Muscle layer of duodenum (tissue), 2 donors: ENCODE data around the gene VN1R4.
"Not testable (repeated sequence)": the region's sequence is repeated elsewhere in the genome, so short reads cannot be mapped to it uniquely, and the experiment has no call there.

Source experiments
- H3K27ac ChIP-seq: one replicate; pipeline ENCODE4 v1.7.0; 2013; ENCODE audit warnings: mild to moderate bottlenecking, low read length
- H3K27me3 ChIP-seq: one replicate; pipeline ENCODE4 v1.7.0; 2013; ENCODE audit warnings: low read depth, mild to moderate bottlenecking, control low read depth, low read length
- H3K36me3 ChIP-seq, 2 donors: one replicate each; pipeline ENCODE4 v1.7.0; 2013; ENCODE audit warnings: low read length in 2 of 2, control low read depth in 1 of 2, mild to moderate bottlenecking in 1 of 2; ENCODE audit not compliant: insufficient read depth in 2 of 2, control insufficient read depth in 1 of 2
- H3K4me1 ChIP-seq, 2 donors: one replicate each; pipeline ENCODE4 v1.7.0; 2013; ENCODE audit warnings: low read length in 2 of 2, mild to moderate bottlenecking in 2 of 2, control low read depth in 1 of 2, moderate library complexity in 1 of 2; ENCODE audit not compliant: insufficient read depth in 2 of 2, control insufficient read depth in 1 of 2
- H3K4me3 ChIP-seq, 2 donors: one replicate each; pipeline ENCODE4 v1.7.0; 2013; ENCODE audit warnings: low read length in 2 of 2, low read depth in 1 of 2, mild to moderate bottlenecking in 1 of 2
- H3K9me3 ChIP-seq, 2 donors: one replicate each; pipeline ENCODE4 v1.7.0; 2013; ENCODE audit warnings: low read length in 2 of 2, control low read depth in 1 of 2, mild to moderate bottlenecking in 1 of 2; ENCODE audit not compliant: control insufficient read depth in 1 of 2
- donor health status: healthy.

Gene VN1R4

DNA sequence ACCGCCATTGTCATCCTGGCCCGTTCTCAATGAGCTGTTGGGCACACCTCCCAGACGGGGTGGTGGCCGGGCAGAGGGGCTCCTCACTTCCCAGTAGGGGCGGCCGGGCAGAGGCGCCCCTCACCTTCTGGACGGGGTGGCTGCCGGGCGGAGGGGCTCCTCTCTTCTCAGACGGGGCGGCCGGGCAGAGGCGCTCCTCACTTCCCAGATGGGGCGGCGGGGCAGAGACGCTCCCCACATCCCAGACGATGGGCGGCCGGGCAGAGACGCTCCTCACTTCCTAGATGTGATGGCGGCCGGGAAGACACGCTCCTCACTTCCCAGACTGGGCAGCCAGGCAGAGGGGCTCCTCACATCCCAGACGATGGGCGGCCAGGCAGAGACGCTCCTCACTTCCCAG lies 2.3 kb upstream of the VN1R4 start:
- H3K27me3 ChIP-seq, H3K9me3 ChIP-seq, H3K36me3 ChIP-seq, H3K4me1 ChIP-seq, H3K27ac ChIP-seq, H3K4me3 ChIP-seq: not testable (repeated sequence)

DNA sequence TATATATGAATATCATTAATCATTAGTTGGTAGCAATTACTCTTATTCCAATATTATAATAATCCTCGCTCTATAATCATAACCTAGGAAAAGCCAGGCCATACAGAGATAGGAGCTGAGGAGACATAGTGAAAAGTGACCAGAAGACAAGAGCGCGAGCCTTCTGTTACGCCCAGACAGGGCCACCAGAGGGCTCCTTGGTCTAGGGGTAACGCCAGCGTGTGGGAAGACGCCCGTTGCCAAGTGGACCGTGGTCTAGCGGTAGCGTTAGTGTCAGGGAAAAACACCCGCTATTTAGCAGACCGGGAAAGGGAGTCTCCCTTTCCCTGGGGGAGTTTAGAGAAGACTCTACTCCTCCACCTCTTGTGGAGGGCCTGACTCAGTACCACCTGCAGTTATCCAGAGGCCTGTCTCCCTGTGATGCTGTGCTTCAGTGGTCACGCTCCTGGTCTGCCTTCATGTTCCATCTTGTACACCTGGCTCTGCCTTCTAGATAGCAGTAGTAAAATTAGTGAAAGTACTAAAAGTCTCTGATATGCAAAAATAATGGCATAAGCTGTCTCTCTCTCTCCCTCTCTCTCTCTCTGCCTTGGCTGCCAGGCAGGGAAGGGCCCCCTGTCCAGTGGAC lies 9.7 kb downstream of the VN1R4 start, which contains the start of gene VN1R2:
VN1R2 (plus strand) TSS at position 578 of the 628 bp plus-strand sequence. CDS start 84 bp downstream, outside the sequence.
- H3K36me3 ChIP-seq, H3K27me3 ChIP-seq, H3K9me3 ChIP-seq, H3K4me3 ChIP-seq, H3K27ac ChIP-seq: not testable (repeated sequence)
- peaks cover 5 to 12% of the 10 kb centered on the region in 2 donors for H3K4me1 ChIP-seq

DNA sequence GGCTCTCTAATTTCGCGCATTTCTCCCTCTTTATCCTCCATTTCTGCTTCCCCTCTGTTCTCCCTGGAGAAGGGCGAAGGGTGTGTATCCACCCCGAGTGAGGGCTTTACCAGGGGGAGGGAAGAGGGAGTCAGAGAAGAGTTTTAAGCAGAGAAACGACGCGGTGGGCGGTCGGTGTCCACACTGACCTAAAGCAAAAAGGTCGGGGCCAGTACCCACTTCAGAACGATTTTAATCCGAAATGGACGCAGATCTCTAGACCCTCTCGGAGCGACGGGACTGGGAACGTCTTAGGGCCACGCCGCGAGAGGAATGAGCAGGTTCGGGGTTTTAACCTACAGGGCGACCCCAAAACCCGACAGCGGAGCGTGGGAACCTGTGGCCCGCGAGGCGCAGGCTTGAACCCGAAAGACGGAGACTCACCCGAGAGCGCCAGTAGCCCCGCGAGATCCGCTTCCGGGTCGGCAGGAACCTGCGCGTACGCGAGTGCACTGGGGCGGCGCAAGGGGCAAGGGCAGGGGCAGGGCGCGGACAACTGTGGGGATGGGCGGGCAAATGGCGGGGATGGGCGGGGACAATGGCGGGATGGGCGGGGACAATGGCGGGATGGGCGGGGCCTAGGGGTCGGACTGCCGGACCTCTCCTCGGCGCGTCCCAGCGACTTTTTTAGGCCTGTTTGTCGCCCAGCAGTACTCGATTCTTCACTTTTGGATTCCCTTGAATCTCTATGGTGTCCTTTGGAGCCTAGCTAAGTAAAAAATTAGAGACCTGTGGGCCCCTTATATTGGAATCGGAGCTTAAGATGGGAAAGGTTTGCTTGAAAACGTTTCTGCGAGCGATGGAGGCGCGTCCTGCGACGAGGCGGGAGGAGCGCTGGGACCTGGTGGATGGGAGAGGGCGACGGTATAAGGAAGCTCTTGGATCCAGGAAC lies 12.8 kb downstream of the VN1R4 start, which contains the start of gene ZNF677:
ZNF677 (minus strand) TSS at position 463 of the 931 bp plus-strand sequence. CDS start 3,323 bp downstream, outside the sequence.
- H3K27me3 ChIP-seq = no peaks in the 10 kb centered on the region
- peaks cover 18 to 34% of the 10 kb centered on the region in 2 donors for H3K36me3 ChIP-seq
- peaks cover 5 to 12% of the 10 kb centered on the region in 2 donors for H3K4me1 ChIP-seq
- peak within 1 kb of the TSS; percentile 79 for H3K27ac ChIP-seq
- H3K4me3 ChIP-seq = peak within 1 kb of the TSS; percentile 96 to 97
- H3K9me3 ChIP-seq = peaks cover 7 to 18% of the 10 kb centered on the region in 2 donors

DNA sequence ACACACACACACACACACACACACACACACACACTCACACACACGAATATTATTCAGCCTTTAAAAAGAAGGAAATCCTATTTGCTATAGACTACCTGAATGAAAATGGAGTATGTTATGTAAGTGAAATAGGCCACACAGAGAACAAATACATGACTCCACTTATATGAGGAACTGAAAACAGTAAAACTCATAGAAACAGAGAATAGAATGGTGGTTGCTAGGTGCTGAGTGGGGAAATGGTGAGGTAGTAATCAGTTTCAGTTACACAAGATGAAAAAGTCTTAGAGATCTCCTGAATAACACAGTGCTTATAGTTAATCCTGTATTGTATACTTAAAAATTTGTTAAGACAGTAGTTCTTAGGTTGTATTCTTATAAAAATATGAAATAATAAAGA lies 21.0 kb downstream of the VN1R4 start:
- H3K36me3 ChIP-seq = peaks cover 33 to 93% of the 10 kb centered on the region in 2 donors
- no peaks in the 10 kb centered on the region for H3K4me1 ChIP-seq
- no peak overlapping the region for H3K27ac ChIP-seq
- H3K9me3 ChIP-seq = peaks cover 50 to 76% of the 10 kb centered on the region in 2 donors
- H3K4me3 ChIP-seq = no peak overlapping the region
- no peaks in the 10 kb centered on the region for H3K27me3 ChIP-seq

DNA sequence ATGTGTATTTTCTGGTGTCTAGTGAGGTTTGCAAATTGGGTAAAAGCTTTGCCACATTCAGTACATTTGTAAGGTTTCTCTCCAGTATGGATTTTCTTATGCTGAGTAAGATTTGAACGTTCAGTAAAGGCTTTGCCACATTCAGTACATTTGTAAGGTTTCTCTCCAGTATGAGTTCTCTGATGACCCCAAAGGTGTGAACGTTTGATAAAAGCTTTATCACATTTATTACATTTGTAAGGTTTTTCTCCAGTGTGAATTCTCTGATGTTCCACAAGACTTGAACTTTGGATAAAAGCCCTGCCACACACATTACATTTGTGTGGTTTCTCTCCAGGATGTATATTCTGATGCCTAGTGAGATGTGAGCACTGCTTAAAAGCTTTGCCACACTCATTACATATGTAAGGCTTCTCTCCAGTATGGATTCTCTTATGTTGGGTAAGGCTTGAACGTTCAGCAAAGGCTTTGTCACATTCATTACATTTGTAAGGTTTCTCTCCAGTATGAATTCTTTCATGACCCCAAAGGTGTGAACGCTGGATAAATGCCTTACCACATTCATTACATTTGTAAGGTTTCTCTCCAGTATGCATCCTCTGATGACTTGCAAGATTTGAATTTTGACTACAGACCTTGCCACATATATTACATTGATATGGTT lies 30.3 kb downstream of the VN1R4 start:
- Histone ChIP-seq H3K36me3 (peaks cover 31 to 59% of the 10 kb centered on the region in 2 donors), H3K9me3 (peaks cover 72 to 89% of the 10 kb centered on the region in 2 donors), H3K27ac (no peak overlapping the region), H3K4me1 (no peaks in the 10 kb centered on the region), H3K4me3 (peak overlapping the region; percentile 28 to 60), H3K27me3 (no peaks in the 10 kb centered on the region)

DNA sequence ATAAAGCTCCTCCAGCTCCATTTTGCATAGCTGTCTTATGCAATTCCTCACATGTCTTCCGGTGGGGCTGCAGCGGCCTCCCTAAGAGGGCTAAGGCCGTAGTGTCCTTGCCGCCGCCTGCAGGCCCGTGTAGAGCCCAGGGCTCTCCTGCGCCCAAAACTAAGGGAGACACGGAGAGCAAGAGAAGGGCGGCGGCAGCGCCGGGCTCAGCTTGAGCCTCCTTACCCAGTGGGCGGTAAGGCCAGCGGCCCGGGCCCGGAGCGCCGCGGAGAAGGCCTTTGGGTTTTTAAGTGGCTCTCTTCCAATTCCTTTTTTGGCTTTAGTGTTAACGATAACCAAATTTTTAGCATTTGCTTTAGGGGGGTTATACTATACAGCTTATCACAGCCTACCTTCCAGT lies 42.9 kb downstream of the VN1R4 start:
- Histone ChIP-seq H3K27ac (no peak overlapping the region), H3K27me3 (no peaks in the 10 kb centered on the region), H3K9me3 (peaks cover 20 to 67% of the 10 kb centered on the region in 2 donors), H3K4me3 (peak overlapping the region in 1 of 2 donors; percentile 45), H3K36me3 (peaks cover 0 to 13% of the 10 kb centered on the region in 2 donors), H3K4me1 (no peaks in the 10 kb centered on the region)

DNA sequence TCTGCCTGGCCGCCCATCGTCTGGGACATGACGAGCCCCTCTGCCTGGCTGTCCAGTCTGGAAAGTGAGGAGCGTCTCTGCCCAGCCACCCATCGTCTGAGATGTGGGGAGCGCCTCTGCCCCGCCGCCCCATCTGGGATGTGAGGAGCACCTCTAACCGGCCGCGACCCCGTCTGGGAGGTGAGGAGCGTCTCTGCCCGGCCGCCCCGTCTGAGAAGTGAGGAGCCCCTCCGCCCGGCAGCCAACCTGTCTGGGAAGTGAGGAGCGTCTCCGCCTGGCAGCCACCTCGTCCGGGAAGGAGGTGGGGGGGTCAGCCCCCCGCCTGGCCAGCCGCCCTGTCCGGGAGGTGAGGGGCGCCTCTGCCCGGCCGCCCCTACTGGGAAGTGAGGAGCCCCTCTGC lies 44.8 kb downstream of the VN1R4 start:
- H3K4me1 ChIP-seq, H3K4me3 ChIP-seq, H3K36me3 ChIP-seq, H3K27me3 ChIP-seq, H3K27ac ChIP-seq: not testable (repeated sequence)
- H3K9me3 ChIP-seq = peaks cover 20 to 64% of the 10 kb centered on the region in 2 donors
